ENCODE measurements around the gene SOX30.
"Not testable (repeated sequence)": the region's sequence is repeated elsewhere in the genome, so short reads cannot be mapped to it uniquely, and the experiment has no call there.

The SOX30 gene

DNA sequence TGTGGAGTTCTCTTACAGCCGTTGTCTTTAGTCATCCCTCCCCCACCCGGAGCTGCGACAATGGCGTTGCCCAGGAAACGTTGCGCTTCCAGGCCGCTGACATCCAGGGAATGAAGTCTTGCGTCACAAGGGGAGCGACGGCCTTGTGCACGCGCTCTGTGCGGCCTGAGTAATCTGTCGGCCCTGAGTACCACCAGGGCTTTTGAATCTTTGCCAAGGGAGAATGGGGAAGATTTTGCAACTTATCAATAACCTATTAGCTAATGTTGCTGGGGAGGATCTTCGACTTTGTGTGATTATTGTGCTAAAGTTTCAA lies at the start of gene SOX30:
Gene SOX30, minus strand, starts transcription at position 62 of the 316 bp plus-strand sequence. CDS start 360 bp downstream, outside the sequence.
- no peak for DNase-seq (ENCODE audit: low spot score)
- TF ChIP-seq, protein P1, sequence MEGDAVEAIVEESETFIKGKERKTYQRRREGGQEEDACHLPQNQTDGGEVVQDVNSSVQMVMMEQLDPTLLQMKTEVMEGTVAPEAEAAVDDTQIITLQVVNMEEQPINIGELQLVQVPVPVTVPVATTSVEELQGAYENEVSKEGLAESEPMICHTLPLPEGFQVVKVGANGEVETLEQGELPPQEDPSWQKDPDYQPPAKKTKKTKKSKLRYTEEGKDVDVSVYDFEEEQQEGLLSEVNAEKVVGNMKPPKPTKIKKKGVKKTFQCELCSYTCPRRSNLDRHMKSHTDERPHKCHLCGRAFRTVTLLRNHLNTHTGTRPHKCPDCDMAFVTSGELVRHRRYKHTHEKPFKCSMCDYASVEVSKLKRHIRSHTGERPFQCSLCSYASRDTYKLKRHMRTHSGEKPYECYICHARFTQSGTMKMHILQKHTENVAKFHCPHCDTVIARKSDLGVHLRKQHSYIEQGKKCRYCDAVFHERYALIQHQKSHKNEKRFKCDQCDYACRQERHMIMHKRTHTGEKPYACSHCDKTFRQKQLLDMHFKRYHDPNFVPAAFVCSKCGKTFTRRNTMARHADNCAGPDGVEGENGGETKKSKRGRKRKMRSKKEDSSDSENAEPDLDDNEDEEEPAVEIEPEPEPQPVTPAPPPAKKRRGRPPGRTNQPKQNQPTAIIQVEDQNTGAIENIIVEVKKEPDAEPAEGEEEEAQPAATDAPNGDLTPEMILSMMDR (IDR thresholded peaks at IDR 0.05; ENCODE audit: extremely low read depth, insufficient read depth, missing control alignments), result no peak
- in situ Hi-C loops (cut with MboI; ENCODE audit: low pct_unique_long_range_greater_than_20kb, low sequenced_read_pairs, unreplicated experiment), result no loop called here

DNA sequence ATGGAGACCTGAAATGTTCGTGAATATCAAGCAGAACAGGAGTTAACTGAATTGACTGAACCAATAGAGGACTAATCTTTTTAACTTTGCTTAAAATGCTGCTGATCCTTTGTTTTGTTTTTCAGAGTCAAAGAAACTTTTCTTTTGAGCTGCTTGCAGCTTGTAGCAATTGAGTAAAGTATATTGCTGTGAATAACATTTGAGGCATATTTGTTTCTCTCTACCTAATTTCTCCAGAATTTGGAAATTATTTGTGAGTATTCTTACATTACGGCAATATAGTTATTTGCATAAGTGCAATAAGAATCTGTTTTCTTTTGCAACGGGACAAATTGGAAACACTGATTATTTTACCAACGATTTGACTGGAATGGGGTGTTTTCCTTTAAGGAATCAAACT lies 46.4 kb upstream of the SOX30 start:
- in situ Hi-C loops (cut with MboI; ENCODE audit: low pct_unique_long_range_greater_than_20kb, low sequenced_read_pairs, unreplicated experiment); DNase-seq (ENCODE audit: low spot score): not testable (repeated sequence)

DNA sequence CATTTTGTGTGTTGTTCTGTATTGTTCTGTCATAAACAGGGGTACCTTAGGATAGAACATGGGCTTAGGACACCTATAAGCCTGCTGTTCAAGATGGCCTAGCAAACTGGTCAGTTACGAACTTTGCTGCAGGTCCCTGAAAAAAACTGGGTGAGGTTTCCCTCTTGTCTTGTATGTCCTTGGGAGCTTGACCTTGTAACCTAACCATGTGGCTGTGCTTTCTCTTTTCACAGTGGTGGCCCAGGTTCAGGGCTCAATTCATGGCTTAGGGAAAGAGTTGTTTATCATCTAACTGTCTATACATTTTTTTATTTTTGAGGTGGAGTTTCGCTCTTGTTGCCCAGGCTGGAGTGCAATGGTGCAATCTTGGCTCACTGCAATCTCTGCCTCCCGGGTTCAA lies 43.9 kb upstream of the SOX30 start:
- in situ Hi-C loops (cut with MboI; ENCODE audit: low pct_unique_long_range_greater_than_20kb, low sequenced_read_pairs, unreplicated experiment); DNase-seq (ENCODE audit: low spot score): not testable (repeated sequence)

DNA sequence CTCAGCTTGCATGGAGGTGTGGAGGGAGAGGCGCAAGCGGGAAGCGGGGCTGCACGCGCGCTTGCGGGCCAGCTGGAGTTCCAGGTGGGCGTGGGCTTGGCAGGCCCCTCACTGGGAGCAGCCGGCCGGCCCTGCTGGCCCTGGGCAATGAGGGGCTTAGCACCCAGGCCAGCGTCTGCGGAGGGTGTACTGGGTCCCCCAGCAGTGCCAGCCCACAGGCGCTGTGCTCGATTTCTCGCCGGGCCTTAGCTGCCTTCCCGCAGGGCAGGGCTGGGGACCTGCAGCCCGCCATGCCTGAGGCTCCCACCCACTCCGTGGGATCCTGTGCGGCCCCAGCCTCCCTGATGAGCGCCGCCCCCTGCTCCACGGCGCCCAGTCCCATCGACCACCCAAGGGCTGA lies 41.6 kb upstream of the SOX30 start:
- DNase-seq (ENCODE audit: low spot score); in situ Hi-C loops (cut with MboI; ENCODE audit: low pct_unique_long_range_greater_than_20kb, low sequenced_read_pairs, unreplicated experiment): not testable (repeated sequence)

DNA sequence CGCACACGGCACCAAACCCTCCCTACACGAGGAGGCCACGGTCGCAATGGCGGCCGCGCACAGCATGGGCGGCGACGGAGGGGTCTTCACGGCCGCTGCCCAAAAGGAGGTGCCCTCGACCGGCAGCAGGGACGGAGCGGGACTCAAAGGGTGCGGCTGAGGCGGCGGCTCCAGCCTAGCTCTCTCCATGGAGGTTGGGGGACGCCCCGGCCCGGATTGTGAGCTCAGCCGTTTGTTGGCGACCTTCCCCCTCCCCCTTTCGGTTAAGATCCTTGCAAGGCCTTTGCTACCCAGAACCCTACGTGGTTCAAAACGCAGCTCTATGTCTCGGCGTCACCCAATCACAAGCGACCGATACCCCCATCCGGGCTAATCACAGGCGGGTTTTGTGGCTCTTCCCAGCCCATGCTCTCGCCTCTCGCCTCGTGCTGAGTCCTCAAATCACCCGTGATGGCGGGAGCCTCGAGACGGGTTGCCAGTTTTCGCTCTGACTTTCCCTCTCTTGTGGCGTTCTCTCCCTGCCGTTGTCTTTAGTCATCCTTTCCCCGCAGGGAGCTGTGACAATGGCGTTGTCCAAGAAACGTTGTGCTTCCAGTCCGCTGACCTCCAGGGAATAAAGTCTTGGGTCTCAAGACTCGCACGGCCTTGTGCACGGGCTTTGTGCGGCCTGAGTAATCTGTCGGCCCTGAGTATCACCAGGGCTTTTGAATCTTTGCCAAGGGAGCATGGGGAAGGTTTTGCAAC lies 38.6 kb upstream of the SOX30 start:
- in situ Hi-C loops (cut with MboI; ENCODE audit: low pct_unique_long_range_greater_than_20kb, low sequenced_read_pairs, unreplicated experiment), result no loop called here
- TF ChIP-seq, protein P1 (IDR thresholded peaks at IDR 0.05; ENCODE audit: extremely low read depth, insufficient read depth, missing control alignments), result no peak
- no peak for DNase-seq (ENCODE audit: low spot score)

DNA sequence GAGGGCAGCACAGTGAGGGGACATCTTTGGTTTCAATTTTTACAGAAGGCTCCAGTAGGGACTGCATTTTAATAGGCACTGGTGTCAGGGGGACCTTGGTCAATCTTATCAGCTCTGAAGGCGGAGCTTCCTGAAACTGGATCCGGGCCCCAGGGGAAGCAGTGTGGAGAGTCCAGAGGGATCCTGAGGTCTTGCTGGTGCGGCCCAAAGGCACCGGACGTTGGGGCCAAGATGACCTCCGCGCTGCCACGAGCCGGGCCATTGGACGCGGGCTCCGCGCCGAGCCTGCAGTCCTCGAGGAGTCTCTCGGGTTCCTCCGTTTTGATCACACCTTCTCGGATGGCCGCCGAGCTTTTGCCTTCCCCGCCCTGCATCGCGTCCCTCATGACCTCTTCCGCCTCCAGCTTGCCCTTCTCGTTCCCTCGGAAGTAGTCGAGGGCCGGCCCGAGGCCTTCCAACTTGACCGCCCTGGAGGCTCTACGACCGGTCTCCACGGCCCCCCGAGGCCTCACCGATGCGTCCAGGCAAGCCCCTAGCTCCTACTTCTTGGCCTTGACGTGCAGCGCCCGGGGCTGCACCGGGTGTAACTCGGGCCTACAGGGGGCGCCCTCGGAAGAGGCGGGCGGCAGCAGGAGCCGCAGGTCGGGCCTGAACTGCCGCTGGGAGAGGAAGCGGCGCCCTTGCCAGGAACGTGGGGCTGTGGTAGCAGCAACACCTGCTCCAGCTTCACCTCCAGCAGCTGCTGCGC lies 37.9 kb upstream of the SOX30 start:
- TF ChIP-seq, protein P1 (IDR thresholded peaks at IDR 0.05; ENCODE audit: extremely low read depth, insufficient read depth, missing control alignments), result no peak
- in situ Hi-C loops (cut with MboI; ENCODE audit: low pct_unique_long_range_greater_than_20kb, low sequenced_read_pairs, unreplicated experiment), result no loop called here
- no peak for DNase-seq (ENCODE audit: low spot score)

DNA sequence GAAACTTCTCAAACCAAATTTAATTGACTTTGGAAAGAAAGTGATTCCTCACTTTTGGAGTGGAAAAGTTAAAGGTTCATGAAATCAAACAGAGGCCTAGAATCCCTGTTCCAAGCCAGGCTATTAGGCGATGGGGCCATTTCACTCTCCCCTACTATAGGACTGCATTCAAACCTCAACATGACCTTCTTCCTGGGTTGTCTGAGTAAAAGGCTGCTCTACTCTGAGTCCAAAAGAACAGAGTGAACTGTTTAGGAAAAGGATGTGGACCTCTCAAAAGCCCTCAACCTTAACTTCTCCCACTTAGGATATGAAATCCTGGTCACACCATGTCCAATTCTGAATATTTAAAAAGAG lies 34.9 kb upstream of the SOX30 start:
- TF ChIP-seq, protein P1 (IDR thresholded peaks at IDR 0.05; ENCODE audit: extremely low read depth, insufficient read depth, missing control alignments), result no peak
- in situ Hi-C loops (cut with MboI; ENCODE audit: low pct_unique_long_range_greater_than_20kb, low sequenced_read_pairs, unreplicated experiment), result no loop called here

DNA sequence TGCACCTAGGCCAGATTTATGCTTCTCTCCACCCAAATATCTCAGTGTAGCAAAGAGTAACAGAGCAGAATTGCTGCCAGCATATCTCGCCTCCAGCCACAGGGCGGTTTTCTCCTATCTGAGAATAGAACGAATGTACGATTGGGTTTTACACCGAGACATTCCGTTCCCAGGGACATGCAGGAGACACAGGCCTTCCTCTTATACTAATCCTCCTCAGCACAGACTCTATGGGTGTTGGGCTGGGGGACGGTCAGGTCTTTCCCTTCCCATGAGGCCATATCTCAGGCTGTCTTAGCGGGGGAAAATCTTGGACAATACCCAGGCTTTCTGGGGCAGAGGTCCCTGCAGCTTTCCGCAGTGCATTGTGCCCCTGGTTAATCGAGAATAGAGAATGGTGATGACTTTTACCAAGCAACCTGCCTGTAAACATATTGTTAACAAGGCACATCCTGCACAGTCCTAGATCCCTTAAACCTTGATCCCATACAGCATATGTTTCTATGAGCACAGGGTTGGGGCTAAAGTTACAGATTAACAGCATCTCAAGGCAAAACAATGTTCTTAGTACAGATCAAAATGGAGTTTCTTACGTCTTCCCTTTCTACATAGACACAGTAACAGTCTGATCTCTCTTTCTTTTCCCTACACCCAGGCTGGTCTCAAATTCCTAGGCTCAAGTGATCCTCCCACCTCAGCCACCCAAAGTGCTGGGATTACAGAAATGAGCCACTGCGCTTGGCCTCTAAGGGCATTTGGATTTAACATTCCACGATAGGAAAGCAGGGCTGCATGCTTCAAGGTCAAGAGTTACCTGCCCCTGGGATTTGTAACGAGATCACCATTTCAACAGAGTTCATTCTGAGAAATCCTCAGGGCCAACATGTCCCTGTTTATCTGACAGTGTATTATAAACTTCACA lies 34.3 kb upstream of the SOX30 start:
- DNase-seq (ENCODE audit: low spot score); in situ Hi-C loops (cut with MboI; ENCODE audit: low pct_unique_long_range_greater_than_20kb, low sequenced_read_pairs, unreplicated experiment): not testable (repeated sequence)

More for the DNA sequence above, 34.9 kb upstream of the SOX30 start:
- DNase-seq (ENCODE audit: low spot score), result no peak

Data from GM13977 (cell line).